Keratinocyte (primary cell): Measurements from ENCODE around the gene MRTFA. TPM values are rescaled to one million over a fixed set of nuclear protein-coding genes. Genes with fewer than 3 reads are reported as not detected.
A peak's percentile ranks its signal among the peaks of the same experiment; 100 is the strongest.

ENCODE experiments used
- DNase-seq: peaks from one replicate; pipeline ENCODE4 v3.0.0-alpha.2; 2011; ENCODE audit warnings: low read depth, missing footprints, low spot score
- FAIRE-seq: peaks from 2 replicates; lab custom pipeline; 2011; peaks lifted over from hg19 to GRCh38; lab: Jason Lieb, UNC
- H2AFZ ChIP-seq: 2 replicates; pipeline ENCODE4 v1.6.0; 2012; ENCODE audit warnings: low read length, control low read depth, inconsistent platforms; ENCODE audit not compliant: control insufficient read depth
- H3K27ac ChIP-seq: 2 replicates; pipeline ENCODE4 v1.5.1; 2011; ENCODE audit warnings: low read length; ENCODE audit not compliant: control insufficient read depth, insufficient read depth
- H3K27me3 ChIP-seq: 3 replicates; pipeline ENCODE4 v1.6.0; 2011; ENCODE audit warnings: low read length; ENCODE audit not compliant: control insufficient read depth, insufficient read depth; ENCODE audit errors: extremely low read depth
- H3K36me3 ChIP-seq, 2 experiments: 2 replicates in 1 of 2; 3 replicates in 1 of 2; pipeline ENCODE4 v1.5.1; 2011; ENCODE audit warnings: low read length in 2 of 2, mild to moderate bottlenecking in 1 of 2; ENCODE audit not compliant: control insufficient read depth in 2 of 2, insufficient read depth in 2 of 2; ENCODE audit errors: extremely low read depth in 1 of 2
- H3K4me1 ChIP-seq: 3 replicates; pipeline ENCODE4 v1.5.1; 2011; ENCODE audit warnings: low read length; ENCODE audit not compliant: control insufficient read depth, insufficient read depth; ENCODE audit errors: extremely low read depth
- H3K4me2 ChIP-seq: 3 replicates; pipeline ENCODE4 v1.6.0; 2011; ENCODE audit warnings: low read depth, low read length; ENCODE audit not compliant: control insufficient read depth, insufficient read depth; ENCODE audit errors: extremely low read depth
- H3K4me3 ChIP-seq, 3 experiments: fragments of 200-600 bp in 1 of 3; sonication (generic) in 1 of 3; 2 replicates in 2 of 3; 3 replicates in 1 of 3; pipeline ENCODE4 v1.5.1; 2011 to 2016; ENCODE audit warnings: low read length in 3 of 3, mild to moderate bottlenecking in 3 of 3, control low read depth in 2 of 3, inconsistent platforms in 1 of 3, low read depth in 1 of 3, mixed read lengths in 1 of 3, mixed run types in 1 of 3, moderate library complexity in 1 of 3; ENCODE audit not compliant: control insufficient read depth in 2 of 3, insufficient read depth in 2 of 3; ENCODE audit errors: extremely low read depth in 1 of 3
- H3K79me2 ChIP-seq: 2 replicates; pipeline ENCODE4 v1.6.0; 2012; ENCODE audit warnings: low read length; ENCODE audit not compliant: control insufficient read depth, insufficient read depth
- H3K9ac ChIP-seq: 3 replicates; pipeline ENCODE4 v1.6.0; 2011; ENCODE audit warnings: low read length; ENCODE audit not compliant: control insufficient read depth, insufficient read depth; ENCODE audit errors: extremely low read depth
- H3K9me1 ChIP-seq: 3 replicates; pipeline ENCODE4 v1.6.0; 2011; ENCODE audit warnings: low read length; ENCODE audit not compliant: control insufficient read depth, insufficient read depth; ENCODE audit errors: extremely low read depth
- H3K9me3 ChIP-seq: 2 replicates; pipeline ENCODE4 v1.5.1; 2012; ENCODE audit warnings: low read depth, low read length; ENCODE audit not compliant: control insufficient read depth
- H4K20me1 ChIP-seq: 3 replicates; pipeline ENCODE4 v1.6.0; 2011; ENCODE audit warnings: low read length; ENCODE audit not compliant: control insufficient read depth, insufficient read depth; ENCODE audit errors: extremely low read depth
- EZH2 ChIP-seq: IDR thresholded peaks from one replicate; pipeline ENCODE4 v1.6.1; 2012; ENCODE audit warnings: inconsistent platforms, mild to moderate bottlenecking, low read length, moderate library complexity
- dilution Hi-C: fragments of 300-500 bp; cut with MboI; formaldehyde crosslinking; loops from one replicate; pipeline ENCODE4 v1.7.0; 2020; ENCODE audit warnings: low sequenced_read_pairs; ENCODE audit not compliant: extremely low pct_ligation_motif_present
- polyA plus RNA-seq, 5 experiments: library from polyadenylated mRNA; depleted of rRNA in 3 of 5; stranded (reverse) in 3 of 5; stranded (forward) in 1 of 5; unstranded in 1 of 5; fragments of >200 nt; gene quantifications; 1 replicate in 1 of 5; 2 replicates in 3 of 5; 3 replicates in 1 of 5; pipeline versions ENCODE4 v1.2.1 to v1.2.3, GENCODE V29; 2011 to 2012; ENCODE audit warnings: missing spikeins in 2 of 5, low read depth in 1 of 5, low replicate concordance in 1 of 5
- TF ChIP-seq, protein P1 (sequence below), 3 experiments: IDR thresholded peaks in 1 of 3; conservative IDR thresholded peaks in 1 of 3; optimal IDR thresholded peaks in 1 of 3; 2 replicates in 2 of 3; 3 replicates in 1 of 3; pipeline versions ENCODE3 to v1.5.1; 2011; ENCODE audit warnings: low read length in 3 of 3, mild to moderate bottlenecking in 3 of 3, moderate library complexity in 2 of 3, control low read depth in 1 of 3, inconsistent platforms in 1 of 3; ENCODE audit not compliant: insufficient read depth in 2 of 3; ENCODE audit errors: extremely low read depth in 1 of 3

The MRTFA gene
- polyA plus RNA-seq, 1 donor (not counting 4 experiments of a cell fraction or from before 2014, with no cell fraction given), result 6.5 TPM

GRCh38 chr22:40680819-40681183 lies 44.3 kb upstream of the MRTFA start:
- dilution Hi-C loops, result no loop called here
- Histone ChIP-seq H3K27me3 (peaks cover 6% of the 10 kb centered on the region), H3K4me3 (no peak overlapping the region), H3K4me2 (no peak overlapping the region), H3K27ac (no peak overlapping the region), H3K79me2 (no peaks in the 10 kb centered on the region), H3K9me3 (no peaks in the 10 kb centered on the region), H3K9me1 (no peaks in the 10 kb centered on the region), H2AFZ (no peak overlapping the region), H3K4me1 (peaks cover 27% of the 10 kb centered on the region), H4K20me1 (no peaks in the 10 kb centered on the region), H3K36me3 (no peaks in the 10 kb centered on the region), H3K9ac (no peak overlapping the region)
- TF ChIP-seq, protein P1, sequence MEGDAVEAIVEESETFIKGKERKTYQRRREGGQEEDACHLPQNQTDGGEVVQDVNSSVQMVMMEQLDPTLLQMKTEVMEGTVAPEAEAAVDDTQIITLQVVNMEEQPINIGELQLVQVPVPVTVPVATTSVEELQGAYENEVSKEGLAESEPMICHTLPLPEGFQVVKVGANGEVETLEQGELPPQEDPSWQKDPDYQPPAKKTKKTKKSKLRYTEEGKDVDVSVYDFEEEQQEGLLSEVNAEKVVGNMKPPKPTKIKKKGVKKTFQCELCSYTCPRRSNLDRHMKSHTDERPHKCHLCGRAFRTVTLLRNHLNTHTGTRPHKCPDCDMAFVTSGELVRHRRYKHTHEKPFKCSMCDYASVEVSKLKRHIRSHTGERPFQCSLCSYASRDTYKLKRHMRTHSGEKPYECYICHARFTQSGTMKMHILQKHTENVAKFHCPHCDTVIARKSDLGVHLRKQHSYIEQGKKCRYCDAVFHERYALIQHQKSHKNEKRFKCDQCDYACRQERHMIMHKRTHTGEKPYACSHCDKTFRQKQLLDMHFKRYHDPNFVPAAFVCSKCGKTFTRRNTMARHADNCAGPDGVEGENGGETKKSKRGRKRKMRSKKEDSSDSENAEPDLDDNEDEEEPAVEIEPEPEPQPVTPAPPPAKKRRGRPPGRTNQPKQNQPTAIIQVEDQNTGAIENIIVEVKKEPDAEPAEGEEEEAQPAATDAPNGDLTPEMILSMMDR (optimal IDR thresholded peaks at IDR 0.05 in 1 of 3, IDR thresholded peaks at IDR 0.05 in 1 of 3, conservative IDR thresholded peaks at IDR 0.05 in 1 of 3; ENCODE audit: extremely low read depth in 1 of 3, insufficient read depth in 2 of 3, low read length in 3 of 3), result no peak
- TF ChIP-seq EZH2, result no peak
- DNase-seq, result no peak
- no peak for FAIRE-seq

- no peak overlapping the region for H3K4me2 ChIP-seq
- no peak overlapping the region for H2AFZ ChIP-seq
- dilution Hi-C loops, result no loop called here
- no peak overlapping the region for H3K4me3 ChIP-seq
- no peaks in the 10 kb centered on the region for H3K9me1 ChIP-seq
- H3K79me2 ChIP-seq, result no peaks in the 10 kb centered on the region
- no peak overlapping the region for H3K27ac ChIP-seq
- no peak overlapping the region for H3K9ac ChIP-seq
- no peak for DNase-seq
- no peaks in the 10 kb centered on the region for H3K36me3 ChIP-seq
- peaks cover 28% of the 10 kb centered on the region for H3K4me1 ChIP-seq
- no peaks in the 10 kb centered on the region for H3K9me3 ChIP-seq
- no peak for TF ChIP-seq EZH2
- TF ChIP-seq, protein P1 (optimal IDR thresholded peaks at IDR 0.05 in 1 of 3, IDR thresholded peaks at IDR 0.05 in 1 of 3, conservative IDR thresholded peaks at IDR 0.05 in 1 of 3; ENCODE audit: extremely low read depth in 1 of 3, insufficient read depth in 2 of 3, low read length in 3 of 3), result peak in 2 of 3 experiments; percentile 17 to 30
- no peak for FAIRE-seq
- H3K27me3 ChIP-seq, result peaks cover 6% of the 10 kb centered on the region
- no peaks in the 10 kb centered on the region for H4K20me1 ChIP-seq
Measured at GRCh38 chr22:40679964-40680818, 43.7 kb upstream of the MRTFA start.
